Neural crest cell (in vitro differentiated cells): ENCODE measurements around the gene TOP3A. TPM values are rescaled to one million over a fixed set of nuclear protein-coding genes. Genes with fewer than 3 reads are reported as not detected.

Experiments
- DNase-seq: peaks from one replicate; pipeline ENCODE4 v3.0.0; 2021; ENCODE audit warnings: low read depth, mixed read lengths, low spot score
- H3K27ac Mint-ChIP-seq: one replicate; pipeline ENCODE4 v1.8.0; 2021; ENCODE audit warnings: mild to moderate bottlenecking, mixed read lengths; ENCODE audit not compliant: unreplicated experiment
- H3K27me3 Mint-ChIP-seq: 2 replicates; pipeline ENCODE4 v1.8.0; 2021; ENCODE audit warnings: low read depth, mild to moderate bottlenecking, mixed read lengths
- H3K36me3 Mint-ChIP-seq: 2 replicates; pipeline ENCODE4 v1.8.0; 2021; ENCODE audit warnings: low read depth, mild to moderate bottlenecking, mixed read lengths
- H3K4me1 Mint-ChIP-seq: 2 replicates; pipeline ENCODE4 v1.8.0; 2021; ENCODE audit warnings: mixed read lengths
- H3K4me3 Mint-ChIP-seq: one replicate; pipeline ENCODE4 v1.8.0; 2021; ENCODE audit warnings: mild to moderate bottlenecking, mixed read lengths
- H3K9me3 Mint-ChIP-seq: 2 replicates; pipeline ENCODE4 v1.8.0; 2021; ENCODE audit warnings: mixed read lengths
- total RNA-seq: library from RNA; stranded (reverse); gene quantifications from 2 replicates; pipeline ENCODE4 v1.2.1, GENCODE V29; 2021
- TF ChIP-seq, protein P1 (sequence below): fragments of 200-600 bp; sonication (generic); conservative IDR thresholded peaks from 2 replicates; pipeline ENCODE4 v1.5.0; 2021; ENCODE audit warnings: antibody characterized with exemption, mild to moderate bottlenecking

TOP3A gene
- total RNA-seq, 1 donor from 2014 or later, result 107 TPM

DNA sequence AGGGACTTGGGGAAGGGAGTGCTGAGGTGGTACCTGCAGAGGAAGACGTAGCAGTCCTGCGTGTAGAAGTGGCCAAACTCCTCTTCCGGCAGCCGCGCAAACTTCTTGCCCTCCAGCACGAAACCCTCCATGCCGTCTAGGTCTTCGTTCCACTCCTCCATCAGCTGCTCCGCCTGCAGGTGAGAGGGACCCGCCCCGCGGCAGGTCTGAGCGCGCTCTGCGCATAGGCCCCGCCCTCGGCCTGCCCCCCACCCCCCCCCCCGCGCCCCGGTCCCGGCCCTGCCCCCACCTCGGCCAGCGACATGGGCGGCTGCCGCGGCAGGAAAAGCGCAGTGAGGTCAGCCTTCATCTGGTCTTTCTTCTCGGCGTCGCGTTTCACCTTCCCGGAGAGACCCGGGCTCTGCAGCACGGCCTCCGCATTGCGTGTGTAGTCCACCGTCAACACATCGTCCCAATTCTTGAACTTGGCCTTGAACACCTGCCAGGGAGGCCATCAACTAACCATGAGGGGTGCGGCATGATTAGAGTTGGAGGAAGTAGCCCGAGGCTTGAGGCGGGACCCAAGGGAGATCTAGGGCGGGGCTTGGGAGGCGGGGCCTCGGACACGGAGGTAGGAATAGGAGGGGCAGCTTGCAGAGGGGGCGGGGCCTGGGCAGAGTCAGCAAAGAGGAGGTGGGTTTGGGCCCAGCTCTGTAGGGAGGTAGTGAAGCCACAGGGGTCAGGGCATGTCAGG lies 67.7 kb downstream of the TOP3A start:
- H3K27me3 Mint-ChIP-seq, result peaks cover 2% of the 10 kb centered on the region
- TF ChIP-seq, protein P1, sequence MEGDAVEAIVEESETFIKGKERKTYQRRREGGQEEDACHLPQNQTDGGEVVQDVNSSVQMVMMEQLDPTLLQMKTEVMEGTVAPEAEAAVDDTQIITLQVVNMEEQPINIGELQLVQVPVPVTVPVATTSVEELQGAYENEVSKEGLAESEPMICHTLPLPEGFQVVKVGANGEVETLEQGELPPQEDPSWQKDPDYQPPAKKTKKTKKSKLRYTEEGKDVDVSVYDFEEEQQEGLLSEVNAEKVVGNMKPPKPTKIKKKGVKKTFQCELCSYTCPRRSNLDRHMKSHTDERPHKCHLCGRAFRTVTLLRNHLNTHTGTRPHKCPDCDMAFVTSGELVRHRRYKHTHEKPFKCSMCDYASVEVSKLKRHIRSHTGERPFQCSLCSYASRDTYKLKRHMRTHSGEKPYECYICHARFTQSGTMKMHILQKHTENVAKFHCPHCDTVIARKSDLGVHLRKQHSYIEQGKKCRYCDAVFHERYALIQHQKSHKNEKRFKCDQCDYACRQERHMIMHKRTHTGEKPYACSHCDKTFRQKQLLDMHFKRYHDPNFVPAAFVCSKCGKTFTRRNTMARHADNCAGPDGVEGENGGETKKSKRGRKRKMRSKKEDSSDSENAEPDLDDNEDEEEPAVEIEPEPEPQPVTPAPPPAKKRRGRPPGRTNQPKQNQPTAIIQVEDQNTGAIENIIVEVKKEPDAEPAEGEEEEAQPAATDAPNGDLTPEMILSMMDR, result no peak
- no peak for DNase-seq
- peak overlapping the region; percentile 74 for H3K4me3 Mint-ChIP-seq
- H3K36me3 Mint-ChIP-seq, result peaks cover 5% of the 10 kb centered on the region
- no peaks in the 10 kb centered on the region for H3K9me3 Mint-ChIP-seq
- no peak overlapping the region for H3K27ac Mint-ChIP-seq
- H3K4me1 Mint-ChIP-seq, result peaks cover 4% of the 10 kb centered on the region

DNA sequence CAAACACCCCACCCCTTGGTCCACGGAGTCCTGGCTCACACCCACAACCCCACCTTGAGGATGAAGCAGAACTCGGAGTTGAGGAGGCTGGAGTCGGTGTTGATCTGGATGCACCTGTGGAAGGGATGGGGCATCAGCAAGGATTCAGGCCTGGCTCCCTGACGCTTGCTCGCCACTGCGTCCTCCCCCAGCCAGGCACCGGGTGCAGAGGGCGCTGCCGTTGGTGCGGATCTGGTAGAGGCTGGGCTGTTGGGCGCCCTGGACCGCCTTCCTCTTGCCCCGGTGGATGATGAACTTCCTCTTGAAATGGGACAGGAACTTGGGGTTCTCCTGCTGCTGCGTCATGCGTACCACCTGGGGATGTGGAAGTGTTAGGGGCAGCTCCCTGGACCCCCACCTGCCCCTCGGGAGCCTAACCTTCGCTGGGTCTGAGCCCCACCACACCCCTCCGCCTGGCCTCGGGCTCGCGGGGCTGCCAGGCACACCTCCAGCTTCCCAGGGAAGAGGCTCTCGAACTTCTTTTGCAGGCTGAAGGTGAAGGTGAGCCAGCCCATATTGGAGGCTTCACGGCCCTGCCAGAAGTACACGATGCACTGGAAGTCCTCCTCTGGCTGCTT lies 68.6 kb downstream of the TOP3A start:
- Mint-ChIP-seq H3K27me3 (peaks cover 2% of the 10 kb centered on the region), H3K9me3 (no peaks in the 10 kb centered on the region), H3K4me1 (peaks cover 4% of the 10 kb centered on the region), H3K4me3 (no peak overlapping the region), H3K36me3 (peaks cover 2% of the 10 kb centered on the region), H3K27ac (no peak overlapping the region)
- TF ChIP-seq, protein P1, result no peak
- no peak for DNase-seq

DNA sequence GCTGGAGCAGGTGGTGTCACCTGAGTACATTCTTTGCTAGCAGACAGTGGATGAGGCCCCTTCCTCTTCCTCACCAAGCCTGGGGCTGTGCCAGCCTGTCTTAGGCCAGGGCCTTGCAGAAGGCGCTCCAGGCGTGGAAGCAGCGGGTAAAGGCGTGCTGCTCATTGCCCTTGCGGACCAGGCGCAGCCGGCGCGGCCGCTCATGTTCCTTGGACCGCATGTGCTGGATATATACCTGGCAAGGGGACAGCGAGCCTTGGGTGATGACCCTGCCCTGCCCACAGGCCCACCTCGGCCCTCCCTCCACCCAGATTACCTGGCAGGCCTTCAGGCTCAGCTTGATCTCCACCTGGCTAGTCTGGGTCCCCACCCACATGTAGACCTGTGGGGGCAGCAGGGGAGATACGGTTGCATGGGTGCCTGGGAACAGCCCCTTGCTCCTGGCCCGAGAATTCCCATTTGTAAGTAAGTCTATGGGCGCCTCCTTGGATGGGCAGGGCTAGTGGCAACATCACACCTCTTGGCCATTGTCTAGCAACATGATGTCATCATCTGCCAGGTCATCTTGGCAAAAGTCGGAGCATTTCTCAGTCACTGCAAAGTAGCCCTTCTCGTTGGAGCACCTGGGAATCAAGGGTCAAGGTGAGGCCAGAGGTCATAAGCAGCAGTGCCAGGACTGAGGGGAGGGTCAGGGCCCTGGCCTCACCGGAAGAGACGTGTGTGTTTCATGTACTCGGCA lies 69.6 kb downstream of the TOP3A start:
- Mint-ChIP-seq H3K27me3 (peaks cover 2% of the 10 kb centered on the region), H3K4me3 (no peak overlapping the region), H3K9me3 (no peaks in the 10 kb centered on the region), H3K4me1 (peaks cover 4% of the 10 kb centered on the region), H3K36me3 (peaks cover 2% of the 10 kb centered on the region), H3K27ac (no peak overlapping the region)
- TF ChIP-seq, protein P1, result no peak
- no peak for DNase-seq

DNA sequence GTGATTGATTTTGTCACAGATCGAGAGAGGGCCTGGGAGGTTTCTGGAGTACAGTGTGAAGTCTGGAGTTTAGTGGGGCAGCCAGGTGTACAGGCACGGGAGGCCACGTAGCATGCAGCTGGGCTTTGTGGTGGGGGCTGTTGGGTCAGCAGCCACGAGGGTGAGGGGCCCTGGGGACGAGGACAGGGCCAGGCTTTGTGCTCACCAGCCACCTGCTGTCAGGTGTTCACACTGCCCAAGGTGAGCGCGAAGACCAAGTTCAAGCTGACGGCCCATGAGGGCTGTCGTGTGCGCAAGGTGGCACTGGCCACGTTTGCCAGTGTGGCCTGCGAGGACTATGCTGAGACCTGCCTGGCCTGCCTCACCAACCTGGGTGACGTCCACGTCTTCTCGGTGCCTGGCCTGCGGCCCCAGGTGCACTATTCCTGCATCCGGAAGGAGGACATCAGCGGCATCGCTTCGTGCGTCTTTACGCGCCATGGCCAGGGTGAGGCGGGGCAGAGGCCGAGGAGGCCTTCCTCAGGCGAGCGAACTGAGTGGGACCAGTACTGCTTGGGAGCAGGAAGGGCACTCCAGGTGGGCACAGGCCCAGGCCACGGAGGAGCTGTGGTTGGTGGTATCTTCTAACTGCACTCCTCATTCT lies 73.4 kb downstream of the TOP3A start:
- Mint-ChIP-seq H3K27ac (no peak overlapping the region), H3K4me3 (no peak overlapping the region), H3K4me1 (no peaks in the 10 kb centered on the region), H3K9me3 (no peaks in the 10 kb centered on the region), H3K36me3 (peaks cover 3% of the 10 kb centered on the region), H3K27me3 (no peaks in the 10 kb centered on the region)
- no peak for DNase-seq
- TF ChIP-seq, protein P1, result no peak

DNA sequence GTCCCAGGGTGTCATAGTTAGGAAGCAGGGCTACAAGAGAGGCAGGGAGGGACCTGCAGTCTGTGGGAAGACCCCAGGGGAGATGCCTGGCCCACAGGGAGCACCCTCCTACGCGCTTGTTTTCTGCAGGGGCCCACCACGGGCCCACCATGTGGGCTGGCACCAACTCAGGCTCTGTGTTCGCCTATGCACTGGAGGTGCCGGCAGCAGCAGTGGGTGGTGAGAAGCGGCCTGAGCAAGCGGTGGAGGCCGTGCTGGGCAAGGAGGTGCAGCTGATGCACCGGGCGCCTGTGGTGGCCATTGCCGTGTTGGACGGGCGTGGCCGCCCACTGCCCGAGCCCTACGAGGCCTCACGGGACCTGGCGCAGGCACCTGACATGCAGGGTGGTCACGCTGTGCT lies 74.3 kb downstream of the TOP3A start:
- Mint-ChIP-seq H3K4me3 (no peak overlapping the region), H3K36me3 (peaks cover 3% of the 10 kb centered on the region)

More for the DNA sequence above, 74.3 kb downstream of the TOP3A start:
- Mint-ChIP-seq H3K27ac (no peak overlapping the region), H3K27me3 (no peaks in the 10 kb centered on the region), H3K4me1 (no peaks in the 10 kb centered on the region), H3K9me3 (no peaks in the 10 kb centered on the region)
- TF ChIP-seq, protein P1, result no peak
- DNase-seq, result no peak
